Sigmoid colon (tissue), 4 donors: ENCODE data around the gene TMTC1.

ENCODE experiments used
- EP300 ChIP-seq, 4 donors: sonication (generic); formaldehyde crosslinking; IDR thresholded peaks; one replicate each; pipeline ENCODE4 v1.6.1; 2017; ENCODE audit warnings: antibody characterized with exemption in 4 of 4
- POLR2A ChIP-seq, 2 donors: fragments of 450-650 bp; IDR thresholded peaks; one replicate each; pipeline ENCODE4 v1.6.1; 2016; ENCODE audit warnings: antibody characterized with exemption in 2 of 2, mild to moderate bottlenecking in 2 of 2, moderate library complexity in 2 of 2
- TF ChIP-seq, protein P1 (sequence below), 4 experiments: fragments of 450-650 bp in 3 of 4; fragments of 200-600 bp in 1 of 4; IDR thresholded peaks; one replicate each; pipeline ENCODE4 v1.5.1; 2016 to 2019; ENCODE audit warnings: antibody characterized with exemption in 4 of 4, mild to moderate bottlenecking in 3 of 4, moderate library complexity in 2 of 4

DNA sequence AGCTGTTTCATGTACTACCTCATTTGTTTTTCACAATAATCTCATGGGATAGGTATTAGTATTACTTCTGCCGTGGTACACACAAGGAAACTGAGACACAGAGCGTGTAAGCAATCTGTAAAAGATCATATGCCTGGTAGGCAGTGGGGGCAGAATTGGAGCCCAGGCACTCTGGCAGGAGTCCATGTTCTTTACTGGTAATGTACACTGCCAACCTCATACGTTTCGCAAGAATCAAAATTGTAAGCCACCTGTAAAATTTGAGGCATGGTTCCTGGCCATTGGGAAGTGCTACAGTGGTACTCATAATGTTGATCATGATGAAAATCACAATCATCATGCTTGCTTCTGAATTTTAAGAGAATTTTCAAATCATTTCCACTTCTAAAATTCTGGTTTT, 40.7 kb downstream of the TMTC1 start:
- no peak for TF ChIP-seq EP300 (IDR thresholded peaks at IDR 0.05)
- TF ChIP-seq, protein P1, sequence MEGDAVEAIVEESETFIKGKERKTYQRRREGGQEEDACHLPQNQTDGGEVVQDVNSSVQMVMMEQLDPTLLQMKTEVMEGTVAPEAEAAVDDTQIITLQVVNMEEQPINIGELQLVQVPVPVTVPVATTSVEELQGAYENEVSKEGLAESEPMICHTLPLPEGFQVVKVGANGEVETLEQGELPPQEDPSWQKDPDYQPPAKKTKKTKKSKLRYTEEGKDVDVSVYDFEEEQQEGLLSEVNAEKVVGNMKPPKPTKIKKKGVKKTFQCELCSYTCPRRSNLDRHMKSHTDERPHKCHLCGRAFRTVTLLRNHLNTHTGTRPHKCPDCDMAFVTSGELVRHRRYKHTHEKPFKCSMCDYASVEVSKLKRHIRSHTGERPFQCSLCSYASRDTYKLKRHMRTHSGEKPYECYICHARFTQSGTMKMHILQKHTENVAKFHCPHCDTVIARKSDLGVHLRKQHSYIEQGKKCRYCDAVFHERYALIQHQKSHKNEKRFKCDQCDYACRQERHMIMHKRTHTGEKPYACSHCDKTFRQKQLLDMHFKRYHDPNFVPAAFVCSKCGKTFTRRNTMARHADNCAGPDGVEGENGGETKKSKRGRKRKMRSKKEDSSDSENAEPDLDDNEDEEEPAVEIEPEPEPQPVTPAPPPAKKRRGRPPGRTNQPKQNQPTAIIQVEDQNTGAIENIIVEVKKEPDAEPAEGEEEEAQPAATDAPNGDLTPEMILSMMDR (IDR thresholded peaks at IDR 0.05), result no peak
- no peak for TF ChIP-seq POLR2A (IDR thresholded peaks at IDR 0.05)
